GM12874 (cell line): ENCODE measurements around the gene CCDC141.

Source experiments
- TF ChIP-seq, protein P1 (sequence below): IDR thresholded peaks from 2 replicates; pipeline ENCODE4 v1.5.1; 2011; ENCODE audit warnings: low read depth, mild to moderate bottlenecking, control low read depth, low read length, moderate library complexity; ENCODE audit not compliant: insufficient read depth

CCDC141 gene

DNA sequence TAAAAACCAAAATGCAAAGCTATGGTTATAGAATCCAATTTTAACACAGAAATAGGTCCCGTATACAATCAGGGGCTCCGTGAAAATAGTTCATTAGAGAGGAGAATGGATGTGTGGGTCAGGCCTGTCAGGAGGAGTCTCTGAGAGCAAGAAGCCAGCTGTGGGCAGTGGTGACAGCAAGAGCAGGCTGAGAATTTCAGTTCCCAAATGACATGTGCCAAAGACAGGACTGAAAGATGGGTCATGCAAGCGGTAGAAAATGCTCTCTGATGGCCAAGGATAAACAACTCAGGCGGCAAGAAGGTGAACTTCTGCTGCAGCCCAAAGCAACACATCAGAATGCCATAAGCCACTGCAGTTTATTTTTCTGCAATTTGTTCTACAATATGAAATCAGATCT, 100.4 kb downstream of the CCDC141 start:
- TF ChIP-seq, protein P1, sequence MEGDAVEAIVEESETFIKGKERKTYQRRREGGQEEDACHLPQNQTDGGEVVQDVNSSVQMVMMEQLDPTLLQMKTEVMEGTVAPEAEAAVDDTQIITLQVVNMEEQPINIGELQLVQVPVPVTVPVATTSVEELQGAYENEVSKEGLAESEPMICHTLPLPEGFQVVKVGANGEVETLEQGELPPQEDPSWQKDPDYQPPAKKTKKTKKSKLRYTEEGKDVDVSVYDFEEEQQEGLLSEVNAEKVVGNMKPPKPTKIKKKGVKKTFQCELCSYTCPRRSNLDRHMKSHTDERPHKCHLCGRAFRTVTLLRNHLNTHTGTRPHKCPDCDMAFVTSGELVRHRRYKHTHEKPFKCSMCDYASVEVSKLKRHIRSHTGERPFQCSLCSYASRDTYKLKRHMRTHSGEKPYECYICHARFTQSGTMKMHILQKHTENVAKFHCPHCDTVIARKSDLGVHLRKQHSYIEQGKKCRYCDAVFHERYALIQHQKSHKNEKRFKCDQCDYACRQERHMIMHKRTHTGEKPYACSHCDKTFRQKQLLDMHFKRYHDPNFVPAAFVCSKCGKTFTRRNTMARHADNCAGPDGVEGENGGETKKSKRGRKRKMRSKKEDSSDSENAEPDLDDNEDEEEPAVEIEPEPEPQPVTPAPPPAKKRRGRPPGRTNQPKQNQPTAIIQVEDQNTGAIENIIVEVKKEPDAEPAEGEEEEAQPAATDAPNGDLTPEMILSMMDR: no peak

DNA sequence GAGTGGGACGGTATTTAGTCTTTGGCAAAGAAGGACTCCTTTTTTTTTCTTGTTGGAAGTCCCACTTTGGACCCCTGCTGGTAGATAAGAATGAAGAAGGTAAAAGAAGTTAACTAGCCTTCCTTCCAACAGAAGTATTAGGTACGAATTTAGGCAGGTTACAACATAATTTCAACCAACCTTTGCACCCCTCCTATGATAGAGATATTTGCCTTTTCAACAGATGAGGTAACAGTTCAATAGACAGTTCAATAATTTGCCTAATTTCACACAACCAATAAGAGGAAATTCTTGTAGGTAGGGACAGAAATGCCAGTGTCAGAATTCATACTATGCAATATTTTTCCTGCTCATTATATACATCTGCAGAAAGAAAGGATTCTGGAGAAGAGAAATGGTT, 100.8 kb downstream of the CCDC141 start:
- TF ChIP-seq, protein P1: no peak

DNA sequence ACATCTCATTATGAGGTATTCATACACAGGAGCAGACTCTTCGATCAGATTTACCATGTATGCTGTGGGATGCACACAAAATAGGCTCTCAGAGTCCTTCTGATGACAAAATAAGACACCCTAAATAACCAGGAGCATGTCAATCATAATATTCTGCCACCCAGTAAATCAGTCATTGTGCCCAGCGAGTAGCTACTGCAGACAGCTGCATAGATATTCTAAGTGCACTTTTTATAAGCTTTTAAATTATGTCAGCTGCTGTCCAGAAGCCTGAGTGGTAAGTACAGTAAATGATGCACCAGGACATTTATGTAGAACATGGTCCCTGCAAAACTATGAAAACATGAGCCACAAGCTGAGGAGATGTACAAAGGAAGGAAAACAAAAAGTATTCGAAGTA, 102.9 kb downstream of the CCDC141 start:
- TF ChIP-seq, protein P1: no peak

DNA sequence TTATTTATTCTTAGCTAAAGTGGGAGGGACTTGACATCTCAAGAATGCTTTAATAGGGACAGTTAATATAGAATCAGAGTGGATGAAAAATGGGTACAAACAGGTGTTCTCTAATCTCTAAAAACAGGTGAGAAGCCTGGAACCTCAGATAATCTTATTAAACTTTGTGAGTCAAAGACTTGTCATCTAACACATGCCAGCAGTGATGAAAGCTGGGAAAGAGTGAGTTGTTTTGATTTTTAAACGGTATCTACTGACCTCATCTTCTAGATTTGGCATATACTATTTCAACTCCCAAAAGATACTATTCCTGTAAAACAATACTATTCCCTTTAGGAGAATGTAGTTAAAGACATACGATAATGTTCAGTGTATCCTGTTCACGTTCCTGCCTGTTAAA, 103.4 kb downstream of the CCDC141 start:
- TF ChIP-seq, protein P1: no peak

DNA sequence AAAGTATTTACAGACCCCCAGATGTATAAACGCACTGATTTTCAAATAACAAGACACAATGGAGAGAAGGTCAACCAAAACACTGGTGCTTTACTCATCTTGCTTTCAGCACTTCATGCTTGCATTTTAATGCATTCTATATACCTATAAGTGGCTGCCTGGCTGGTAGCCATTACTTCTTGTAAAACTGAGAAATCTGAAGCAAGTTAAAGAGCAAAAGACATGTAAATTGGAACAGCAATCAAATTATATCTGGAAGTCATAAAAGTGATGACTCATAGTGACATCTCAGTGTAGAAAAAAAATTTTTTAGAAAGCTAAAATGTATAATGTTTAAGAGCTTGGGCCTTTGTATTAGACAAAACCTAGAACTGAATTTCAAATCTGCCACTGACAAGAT, 106.2 kb downstream of the CCDC141 start:
- TF ChIP-seq, protein P1: no peak

DNA sequence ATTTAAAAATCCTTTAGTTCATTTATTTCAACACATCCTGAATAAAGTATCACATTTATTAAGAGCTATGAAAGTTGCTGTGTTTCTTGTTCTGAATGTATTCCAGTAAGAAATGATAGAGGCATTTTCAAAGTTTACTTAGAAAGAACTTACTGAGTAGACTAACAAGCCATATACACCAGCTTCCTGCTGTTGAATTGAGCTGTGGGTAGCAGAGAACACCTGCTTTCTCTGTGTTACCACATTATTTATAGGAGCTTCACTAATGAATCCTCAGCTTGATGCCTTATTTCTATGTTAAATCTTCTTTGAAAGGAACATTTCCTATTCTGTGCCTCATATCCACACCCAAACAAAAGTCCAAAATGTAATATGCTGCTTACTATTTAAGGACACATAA, 115.4 kb downstream of the CCDC141 start:
- TF ChIP-seq, protein P1: no peak

DNA sequence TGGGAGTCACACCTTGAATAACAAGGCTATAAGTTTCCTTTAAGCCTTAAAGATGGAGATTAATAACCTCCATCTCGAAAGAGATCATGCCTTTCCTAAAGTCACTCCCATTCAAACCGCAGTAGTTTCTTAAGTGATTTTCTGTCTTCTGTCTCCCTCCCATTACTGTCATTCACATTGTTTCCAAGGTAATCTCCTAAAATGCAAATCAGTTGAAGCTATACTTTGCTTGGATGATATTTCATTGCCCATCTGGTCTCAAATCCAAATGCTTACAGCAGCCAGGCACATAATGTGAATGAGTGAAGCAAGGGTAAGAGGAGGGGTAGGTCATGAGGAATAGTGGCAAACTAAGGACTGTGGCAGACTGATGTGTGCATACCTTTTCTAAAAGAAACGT, 116.4 kb downstream of the CCDC141 start:
- TF ChIP-seq, protein P1: no peak

DNA sequence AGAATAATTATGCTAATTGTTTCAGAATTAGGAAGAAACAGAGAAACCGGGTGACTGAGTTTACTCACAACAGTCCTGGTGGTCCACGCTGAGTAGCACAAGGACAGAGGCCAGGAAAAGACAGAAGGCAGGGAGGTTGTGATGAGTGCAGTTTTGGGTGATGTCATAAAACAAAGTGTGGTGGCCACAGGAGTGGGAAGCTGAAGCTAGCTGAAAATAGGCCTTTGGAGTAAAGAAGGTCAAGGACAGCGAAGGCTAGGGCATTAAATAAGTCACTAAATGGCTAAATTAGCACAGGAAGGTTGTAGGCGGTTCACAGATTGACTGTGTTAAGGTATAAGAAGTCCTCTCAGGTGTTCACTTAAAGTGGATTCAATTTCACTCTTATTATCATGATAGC, 121.9 kb downstream of the CCDC141 start:
- TF ChIP-seq, protein P1: no peak
